KOPT-K1 (cell line): ENCODE results near the gene TBC1D16.
"Not testable (repeated sequence)": the region's sequence is repeated elsewhere in the genome, so short reads cannot be mapped to it uniquely, and the experiment has no call there.

Experiments
- H3K27ac ChIP-seq: fragments of 200-600 bp; sonication (generic); 2 replicates; pipeline ENCODE4 v1.5.1; 2016; ENCODE audit warnings: antibody characterized with exemption, mild to moderate bottlenecking, low read depth, low read length; ENCODE audit not compliant: poor library complexity, severe bottlenecking
- H3K36me3 ChIP-seq: fragments of 200-600 bp; sonication (generic); 2 replicates; pipeline ENCODE4 v1.5.1; 2017; ENCODE audit warnings: antibody characterized with exemption, mild to moderate bottlenecking, low read length, moderate library complexity; ENCODE audit not compliant: insufficient read depth
- H3K9me3 ChIP-seq: fragments of 200-600 bp; sonication (generic); 2 replicates; pipeline ENCODE4 v1.5.1; 2017; ENCODE audit warnings: antibody characterized with exemption, low read length, mild to moderate bottlenecking; ENCODE audit not compliant: insufficient read depth, poor library complexity, severe bottlenecking

The TBC1D16 gene

DNA sequence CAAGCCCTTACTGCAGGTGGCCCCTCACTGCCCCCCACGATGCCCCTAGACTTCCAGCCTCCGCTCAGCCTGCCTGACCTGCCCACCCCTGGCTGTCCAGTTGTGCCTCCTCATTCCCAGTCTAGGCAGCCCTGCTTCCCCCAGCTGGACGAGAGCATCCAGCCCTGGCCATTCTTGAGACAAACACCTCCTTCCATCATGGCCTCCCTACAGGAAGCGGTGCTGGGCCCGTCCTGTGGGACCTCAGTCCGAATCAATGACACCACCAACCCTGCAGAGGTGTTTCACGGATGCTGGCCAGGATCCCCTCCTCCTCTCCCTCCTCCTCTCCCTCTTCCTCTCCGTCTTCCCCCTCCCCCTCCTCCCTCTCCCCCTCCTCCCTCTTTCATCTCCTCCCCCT is 29.0 kb upstream of the TBC1D16 start:
- H3K36me3 ChIP-seq = no peaks in the 10 kb centered on the region
- no peak overlapping the region for H3K27ac ChIP-seq
- no peaks in the 10 kb centered on the region for H3K9me3 ChIP-seq

DNA sequence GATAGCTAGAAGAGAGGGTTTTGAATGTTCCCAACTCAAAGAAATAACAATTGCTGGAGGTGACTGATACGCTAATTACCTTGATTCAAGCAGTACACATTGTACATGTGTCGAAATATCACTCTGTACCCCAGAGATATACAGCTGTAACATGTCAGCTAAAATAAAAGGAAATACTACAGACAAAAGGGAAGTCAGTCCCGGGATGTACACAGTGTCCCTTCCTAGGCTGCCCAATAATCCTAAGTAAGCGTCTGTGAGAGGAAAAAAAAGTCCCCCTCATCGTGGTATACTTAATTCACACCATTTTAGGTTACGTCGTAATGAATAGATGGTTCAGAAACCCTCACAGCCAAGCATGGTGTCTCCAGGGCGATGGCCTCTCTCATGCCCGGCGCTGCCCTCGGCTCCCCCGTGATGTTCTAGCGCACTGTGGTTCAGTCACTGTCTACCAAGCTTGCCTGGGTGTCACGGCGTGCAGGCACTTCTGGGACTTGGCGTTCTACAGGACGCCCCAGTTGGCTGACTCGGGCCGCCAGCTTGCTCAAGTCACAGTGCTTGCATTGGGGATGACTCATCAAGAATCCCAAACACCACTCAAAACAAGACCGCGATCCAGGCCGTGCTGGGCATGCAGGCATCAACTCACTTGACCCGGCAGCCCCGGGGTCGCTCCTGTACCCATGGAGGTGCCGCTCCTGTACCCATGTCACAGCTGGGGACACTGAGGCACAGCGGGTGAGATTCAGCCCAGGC is 28.3 kb upstream of the TBC1D16 start:
- H3K9me3 ChIP-seq = no peaks in the 10 kb centered on the region
- no peak overlapping the region for H3K27ac ChIP-seq
- H3K36me3 ChIP-seq = no peaks in the 10 kb centered on the region

DNA sequence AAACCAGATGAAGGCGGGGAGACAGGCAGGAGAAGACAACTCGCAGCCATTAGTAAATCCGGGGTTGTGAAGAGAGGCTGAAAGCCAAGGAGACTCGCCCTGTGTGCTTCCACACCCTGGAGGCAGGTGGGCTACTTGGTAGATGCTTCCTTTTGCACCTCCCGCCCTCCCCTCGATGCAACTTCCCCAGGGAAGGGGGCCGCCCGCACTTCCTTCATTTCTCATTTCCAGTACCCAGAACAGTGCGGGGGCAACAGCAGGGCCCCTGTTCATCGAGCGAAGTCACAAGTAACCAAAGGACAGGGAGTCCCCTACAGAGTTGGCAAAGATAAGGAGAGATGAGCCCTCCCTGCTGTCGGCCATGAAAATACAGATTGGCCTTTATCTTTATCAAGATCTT is 25.7 kb upstream of the TBC1D16 start:
- Histone ChIP-seq H3K27ac (no peak overlapping the region), H3K9me3 (no peaks in the 10 kb centered on the region), H3K36me3 (no peaks in the 10 kb centered on the region)

DNA sequence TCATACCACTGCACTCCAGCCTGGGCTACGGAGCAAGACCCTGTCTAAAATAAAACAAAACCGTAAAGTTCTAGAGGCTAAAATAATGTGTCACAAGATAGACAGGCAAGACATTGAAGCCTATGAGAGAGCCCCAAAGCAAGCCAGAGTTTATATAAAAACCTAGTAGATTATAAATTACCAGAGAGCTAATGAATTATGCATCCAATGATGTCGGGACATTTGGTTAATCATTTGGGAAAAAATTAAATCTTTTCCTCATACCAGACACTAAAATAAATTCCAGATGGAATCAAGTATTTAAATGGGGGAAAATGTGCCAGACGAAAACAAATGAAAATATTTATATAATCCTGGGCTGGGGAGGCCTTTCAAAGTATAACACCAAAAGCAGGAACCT is 25.0 kb upstream of the TBC1D16 start:
- no peaks in the 10 kb centered on the region for H3K36me3 ChIP-seq
- H3K27ac ChIP-seq = no peak overlapping the region
- H3K9me3 ChIP-seq = no peaks in the 10 kb centered on the region

DNA sequence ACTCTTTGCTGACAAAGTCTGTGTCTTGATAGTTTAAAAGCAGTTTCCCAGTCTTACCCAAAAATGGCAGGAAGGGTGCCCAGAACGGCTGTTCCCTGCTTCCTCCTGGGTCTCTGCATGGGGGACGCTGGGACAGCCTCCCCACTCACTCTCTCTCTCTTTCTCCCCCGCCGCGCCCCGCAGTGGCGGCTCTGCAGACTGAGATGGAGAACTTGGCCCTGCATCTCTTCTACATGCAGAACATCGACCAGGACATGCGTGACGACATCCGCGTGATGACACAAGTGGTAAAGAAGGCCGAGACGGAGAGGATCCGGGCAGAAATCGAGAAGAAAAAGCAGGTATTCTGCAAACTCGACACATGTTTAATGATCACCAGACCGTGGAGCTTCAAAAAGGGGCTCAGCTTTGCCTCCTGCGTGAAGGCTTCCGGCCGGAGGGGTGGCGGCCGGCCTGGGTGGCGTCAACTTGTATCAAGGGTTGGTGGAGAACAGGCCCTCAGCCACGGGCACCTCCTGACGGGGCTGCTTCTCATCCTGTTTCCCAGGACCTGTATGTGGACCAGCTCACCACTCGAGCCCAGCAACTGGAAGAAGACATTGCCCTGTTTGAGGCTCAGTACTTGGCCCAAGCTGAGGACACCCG is 22.8 kb upstream of the TBC1D16 start:
- Histone ChIP-seq H3K9me3 (no peaks in the 10 kb centered on the region), H3K36me3 (no peaks in the 10 kb centered on the region), H3K27ac (no peak overlapping the region)

DNA sequence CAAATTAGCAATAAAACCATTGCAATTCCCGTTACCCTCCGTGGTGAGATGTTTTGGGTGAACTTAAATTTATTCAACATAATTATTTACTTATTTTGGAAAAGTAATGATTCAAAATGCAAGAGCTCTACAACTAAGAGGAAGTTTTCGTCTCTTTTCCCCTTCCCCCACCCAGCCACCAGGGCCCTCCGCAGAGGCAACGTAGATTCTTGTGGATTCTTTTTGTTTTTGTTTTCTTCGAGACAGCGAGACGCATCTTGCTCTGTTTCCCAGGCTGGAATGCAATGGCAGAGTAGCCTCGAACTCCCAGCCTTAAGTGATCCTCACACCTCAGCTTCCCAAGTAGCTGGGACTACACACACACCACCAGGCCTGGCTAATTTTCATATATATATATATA is 19.9 kb upstream of the TBC1D16 start:
- Histone ChIP-seq H3K9me3 (no peaks in the 10 kb centered on the region), H3K27ac (no peak overlapping the region), H3K36me3 (no peaks in the 10 kb centered on the region)

DNA sequence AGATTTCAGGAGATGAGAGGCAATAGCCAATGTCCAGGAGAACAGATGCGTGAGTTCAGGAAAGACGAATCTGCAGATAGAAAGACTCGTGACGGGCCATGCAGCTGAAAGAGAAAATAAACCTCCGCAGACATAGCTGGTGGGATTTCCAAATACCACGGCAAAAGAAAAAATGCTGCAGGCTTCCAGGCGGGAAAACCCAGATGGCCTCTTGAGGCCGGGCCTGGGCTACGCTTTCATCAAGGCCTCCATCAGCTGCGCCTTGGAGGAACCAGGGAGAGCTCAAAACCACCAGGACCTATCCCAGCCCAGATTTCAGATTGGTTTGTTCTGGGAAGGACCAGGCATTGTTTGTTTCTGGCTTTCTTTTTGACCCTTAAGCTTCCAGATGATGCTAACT is 17.4 kb upstream of the TBC1D16 start:
- Histone ChIP-seq H3K9me3 (no peaks in the 10 kb centered on the region), H3K27ac (no peak overlapping the region), H3K36me3 (no peaks in the 10 kb centered on the region)

DNA sequence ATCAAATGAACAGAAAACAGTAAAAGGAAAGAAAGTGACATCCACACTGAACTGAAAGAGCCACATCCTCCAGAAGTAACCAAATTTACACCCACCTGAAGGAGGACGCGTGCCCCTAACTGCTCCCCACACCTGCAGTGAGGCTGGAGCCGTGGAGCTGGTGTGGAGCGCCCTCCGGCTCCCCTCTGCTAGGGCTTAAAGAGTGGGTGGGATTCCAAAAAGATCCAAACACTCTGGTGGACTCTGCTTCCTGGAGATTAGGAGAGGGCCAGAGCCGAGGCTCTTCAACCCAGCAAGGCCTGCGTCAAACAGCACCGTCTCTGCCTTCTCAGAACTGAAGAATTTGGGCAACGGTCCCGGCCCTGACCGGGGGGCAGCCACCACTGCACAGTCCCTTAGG is 16.0 kb upstream of the TBC1D16 start:
- Histone ChIP-seq H3K9me3 (no peaks in the 10 kb centered on the region), H3K36me3 (no peaks in the 10 kb centered on the region), H3K27ac (no peak overlapping the region)

DNA sequence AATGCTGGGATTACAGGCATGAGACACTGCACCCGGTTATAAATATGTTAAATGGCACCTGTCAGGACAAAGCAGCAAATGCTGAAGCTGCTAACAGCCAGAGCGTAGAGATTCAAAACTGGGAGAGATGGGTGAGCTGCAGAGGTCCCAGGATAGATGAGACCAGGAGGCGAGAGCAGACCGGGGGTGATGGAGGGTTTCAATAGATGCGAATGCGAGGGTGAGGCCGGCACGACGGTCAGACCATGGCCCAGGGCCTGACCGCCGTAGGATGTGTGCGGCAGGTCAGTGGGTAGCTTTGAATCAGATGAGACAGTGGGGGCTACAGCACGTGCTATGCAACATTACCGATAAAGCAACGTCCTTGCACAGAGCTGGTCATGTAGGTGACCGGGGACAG is 15.0 kb upstream of the TBC1D16 start:
- no peak overlapping the region for H3K27ac ChIP-seq
- no peaks in the 10 kb centered on the region for H3K9me3 ChIP-seq
- no peaks in the 10 kb centered on the region for H3K36me3 ChIP-seq

DNA sequence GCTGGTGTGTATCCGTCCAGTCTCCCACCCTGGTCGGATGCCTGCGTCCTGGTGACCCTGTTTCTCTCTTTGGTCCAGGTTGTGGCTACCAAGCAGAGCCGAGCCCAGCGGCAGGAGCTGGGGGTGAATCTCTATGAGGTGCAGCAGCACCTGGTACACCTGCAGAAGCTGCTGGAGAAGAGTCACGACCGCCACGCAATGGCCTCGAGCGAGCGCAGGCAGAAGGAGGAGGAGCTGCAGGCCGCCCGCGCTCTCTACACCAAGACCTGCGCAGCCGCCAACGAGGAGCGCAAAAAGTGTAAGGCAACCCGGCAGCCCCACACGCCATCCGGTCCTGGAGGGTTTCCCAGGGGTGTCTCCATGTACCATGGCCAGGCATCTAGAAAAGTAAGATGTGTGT is 14.3 kb upstream of the TBC1D16 start:
- Histone ChIP-seq H3K36me3 (no peaks in the 10 kb centered on the region), H3K9me3 (no peaks in the 10 kb centered on the region), H3K27ac (no peak overlapping the region)

DNA sequence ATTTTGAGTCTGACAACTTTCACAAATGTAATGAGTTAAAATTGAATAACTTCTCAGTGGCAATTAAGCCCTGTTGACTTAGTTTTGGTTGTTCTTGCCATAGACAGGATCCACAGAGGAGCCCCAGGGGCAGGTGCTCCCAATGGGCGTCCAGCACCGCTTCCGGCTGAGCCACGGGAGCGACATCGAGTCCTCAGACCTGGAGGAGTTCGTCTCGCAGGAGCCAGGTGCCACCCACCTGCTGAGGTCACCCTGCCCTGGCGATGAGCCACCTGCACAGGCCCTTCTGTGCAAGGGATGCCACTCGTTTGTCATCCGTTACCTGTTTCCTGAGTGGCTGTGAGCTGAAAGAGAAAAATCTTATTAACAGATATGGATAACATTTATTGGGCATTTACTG is 11.5 kb upstream of the TBC1D16 start:
- Histone ChIP-seq H3K36me3 (no peaks in the 10 kb centered on the region), H3K27ac (no peak overlapping the region), H3K9me3 (peaks cover 11% of the 10 kb centered on the region)

DNA sequence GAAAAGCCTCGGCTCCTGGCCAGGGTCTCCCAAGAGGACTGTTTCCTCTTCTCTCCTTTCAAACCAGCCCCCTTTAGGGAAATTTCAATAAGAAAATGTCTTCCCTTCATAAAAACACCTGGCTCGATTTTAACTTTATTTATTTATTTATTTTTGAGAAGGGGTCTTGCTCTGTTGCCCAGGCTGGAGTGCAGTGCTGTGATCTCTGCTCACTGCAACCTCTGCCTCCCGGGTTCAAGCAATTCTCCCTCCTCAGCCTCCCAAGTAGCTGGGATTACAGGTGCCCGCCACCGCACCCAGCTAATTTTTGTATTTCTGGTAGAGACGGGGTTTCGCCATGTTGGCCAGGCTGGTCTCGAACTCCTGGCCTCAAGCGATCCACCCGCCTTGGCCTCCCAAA is 11.0 kb upstream of the TBC1D16 start:
- peaks cover 16% of the 10 kb centered on the region for H3K9me3 ChIP-seq
- H3K36me3 ChIP-seq, H3K27ac ChIP-seq: not testable (repeated sequence)

DNA sequence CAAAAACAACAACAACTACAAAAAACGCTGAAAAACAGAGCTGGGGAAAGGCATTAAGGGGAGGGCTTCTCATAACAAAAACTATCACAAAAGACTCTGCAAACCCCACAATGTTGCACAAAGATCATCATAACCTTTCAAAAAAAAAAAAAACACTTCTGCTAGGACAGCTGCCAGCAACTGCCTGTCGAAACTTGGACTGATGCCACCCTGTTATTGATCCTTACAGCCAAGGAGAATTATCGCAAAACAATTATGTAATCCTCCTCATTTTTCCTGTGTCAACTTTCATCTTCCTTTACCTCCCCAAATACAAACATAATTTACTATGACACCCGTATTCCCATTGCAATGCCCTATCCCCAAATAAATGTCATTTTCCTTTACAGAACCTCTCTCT is 10.0 kb upstream of the TBC1D16 start:
- peaks cover 21% of the 10 kb centered on the region for H3K9me3 ChIP-seq
- H3K36me3 ChIP-seq = no peaks in the 10 kb centered on the region
- H3K27ac ChIP-seq = no peak overlapping the region

DNA sequence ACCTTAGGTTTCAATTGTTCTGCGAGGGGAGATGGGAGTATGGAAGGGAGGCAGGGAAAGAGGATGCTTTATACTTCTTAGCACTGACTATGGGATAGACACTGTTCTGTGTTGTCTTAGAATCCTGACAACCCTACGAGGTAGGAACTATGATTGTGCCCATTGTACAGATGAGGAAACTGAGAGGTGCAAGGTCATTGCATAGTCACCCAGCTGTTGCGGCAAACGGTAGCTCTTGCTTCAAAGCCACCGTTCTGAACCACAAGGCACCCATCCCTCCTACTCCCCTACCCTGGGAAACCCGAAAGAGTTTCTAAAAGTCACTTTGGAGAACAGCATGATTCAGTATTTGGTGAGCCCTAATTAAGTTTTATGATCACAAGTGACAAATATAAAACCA is 8.3 kb upstream of the TBC1D16 start:
- H3K27ac ChIP-seq = no peak overlapping the region
- H3K36me3 ChIP-seq = no peaks in the 10 kb centered on the region
- peaks cover 21% of the 10 kb centered on the region for H3K9me3 ChIP-seq

DNA sequence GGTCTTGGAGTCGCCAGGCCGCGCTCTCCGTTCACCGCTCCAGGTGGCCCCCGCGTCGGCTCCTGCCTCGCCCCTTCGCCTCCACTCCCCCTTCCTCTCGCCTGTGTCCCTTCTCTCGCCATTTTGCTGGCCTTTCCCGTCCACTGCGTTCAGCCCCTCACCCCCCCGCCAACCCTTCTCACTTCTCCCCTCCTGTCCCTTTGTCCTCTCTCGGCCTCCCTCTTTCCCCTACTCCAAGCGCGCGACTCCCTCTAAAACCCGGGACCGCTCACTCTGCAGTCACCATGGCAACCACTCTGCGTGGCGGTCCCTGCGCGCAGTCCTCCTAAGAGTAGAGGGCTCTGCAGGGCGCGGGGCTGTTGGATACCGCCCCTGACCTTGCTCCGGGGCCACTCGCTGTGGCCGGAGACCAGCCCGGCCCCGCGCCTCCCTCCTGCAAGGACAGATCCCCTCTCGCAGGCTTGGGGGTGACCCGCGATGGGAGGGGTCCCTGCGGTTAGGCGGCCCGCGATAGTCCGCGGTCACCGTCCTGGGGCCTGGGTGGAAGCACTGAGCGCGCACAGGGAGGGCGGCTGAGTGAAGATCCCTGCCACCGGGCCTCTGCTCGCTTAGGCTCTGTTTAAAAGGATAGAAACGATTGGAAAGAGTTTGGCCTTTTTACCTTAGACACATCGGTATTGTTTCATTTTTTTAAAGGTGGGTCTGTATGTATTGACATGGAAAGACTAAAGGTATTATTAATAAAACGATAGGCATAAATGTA is 1.2 kb upstream of the TBC1D16 start:
- no peaks in the 10 kb centered on the region for H3K36me3 ChIP-seq
- peaks cover 7% of the 10 kb centered on the region for H3K9me3 ChIP-seq
- H3K27ac ChIP-seq = no peak overlapping the region
